ENCODE measurements around the gene ZNF330. TPM values are rescaled to one million over a fixed set of nuclear protein-coding genes. Genes with fewer than 3 reads are reported as not detected.
A peak's percentile ranks its signal among the peaks of the same experiment; 100 is the strongest.

ZNF330 gene
- total RNA-seq, 1 experiment from 2014 or later: 52.9 TPM

DNA sequence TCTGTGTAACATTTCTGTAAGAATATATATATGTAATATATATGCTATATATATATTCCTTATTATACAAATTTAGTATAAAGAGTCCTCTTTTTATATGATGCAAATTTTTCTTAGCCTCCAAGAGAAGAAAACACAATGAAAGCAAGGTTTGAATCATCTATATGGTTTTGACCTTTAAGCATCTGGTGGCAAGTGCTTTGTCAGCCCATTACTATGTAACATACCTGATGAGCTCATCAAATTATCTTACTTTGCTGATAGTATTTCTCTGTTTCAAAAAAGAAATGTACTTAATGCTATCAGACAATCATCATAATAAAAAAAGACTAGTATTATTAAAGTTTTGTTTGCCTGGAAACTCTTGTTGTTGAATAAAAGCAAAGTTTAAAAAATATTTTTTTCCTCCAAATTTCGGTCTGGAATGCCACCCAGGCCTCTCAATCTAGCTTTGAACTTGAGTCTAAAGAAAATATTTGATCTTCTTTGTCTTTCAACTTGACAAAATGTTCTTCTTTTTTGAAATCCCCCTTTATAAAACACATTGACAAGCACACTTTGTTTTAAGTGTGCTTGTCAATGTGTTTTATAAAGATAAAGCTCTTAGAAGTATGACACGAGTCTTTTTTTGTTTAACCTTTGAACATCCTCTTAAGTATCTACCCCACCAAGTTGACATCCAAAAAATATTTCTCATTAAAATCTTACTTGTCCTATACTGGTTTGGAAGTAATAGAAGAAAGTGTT is 26.2 kb downstream of the ZNF330 start:
- H3K27me3 ChIP-seq (replicated peaks): no peaks in the 10 kb centered on the region
- DNase-seq (ENCODE audit: low read depth in 1 of 2, low spot score in 2 of 2): no peak
- H3K36me3 ChIP-seq: no peaks in the 10 kb centered on the region
- no peak overlapping the region for H3K4me3 ChIP-seq
- H3K4me1 ChIP-seq (replicated peaks): peaks cover 28% of the 10 kb centered on the region
- H3K27ac ChIP-seq: peak overlapping the region; percentile 89
- no peaks in the 10 kb centered on the region for H3K9me3 ChIP-seq (replicated peaks)

DNA sequence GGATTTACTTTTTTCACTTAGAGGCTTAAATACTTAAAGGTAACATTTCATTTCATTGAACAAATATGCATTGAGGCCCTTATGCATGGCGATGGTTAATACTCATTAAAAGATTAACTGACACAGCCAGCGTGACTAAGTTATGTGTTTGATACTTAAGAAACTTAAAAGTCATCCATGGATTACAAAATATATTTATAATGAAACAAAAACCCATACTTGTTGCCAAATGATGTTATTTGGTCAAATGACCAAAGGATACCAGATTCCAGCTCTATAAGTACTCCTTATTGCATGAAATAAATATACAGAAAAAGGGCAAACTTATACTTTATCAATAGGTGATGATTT is 26.7 kb downstream of the ZNF330 start:
- Histone ChIP-seq H3K9me3 (replicated peaks) (no peaks in the 10 kb centered on the region), H3K27me3 (replicated peaks) (no peaks in the 10 kb centered on the region), H3K4me1 (replicated peaks) (peaks cover 28% of the 10 kb centered on the region), H3K27ac (peak overlapping the region; percentile 89), H3K4me3 (no peak overlapping the region), H3K36me3 (no peaks in the 10 kb centered on the region)
- DNase-seq (ENCODE audit: low read depth in 1 of 2, low spot score in 2 of 2): no peak

DNA sequence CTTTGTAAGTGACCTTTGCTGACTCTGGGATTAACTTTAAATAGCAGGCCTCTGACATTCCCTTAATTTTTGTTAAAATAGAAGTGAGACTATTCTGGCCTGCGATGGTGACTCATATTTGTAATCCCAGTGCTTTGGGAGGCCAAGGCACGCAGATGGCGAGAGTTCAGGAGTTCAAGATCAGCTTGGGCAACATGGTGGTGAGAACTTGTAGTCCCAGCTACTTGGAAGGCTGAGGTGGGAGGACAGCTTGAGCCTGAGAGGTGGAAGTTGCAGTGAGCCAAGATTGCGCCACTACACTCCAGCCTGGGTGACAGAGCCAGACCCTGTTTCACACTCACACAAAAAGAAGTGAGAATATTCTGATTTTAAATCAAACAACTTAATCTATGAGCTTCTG is 27.3 kb downstream of the ZNF330 start:
- Histone ChIP-seq H3K4me3 (no peak overlapping the region), H3K27ac (peak overlapping the region; percentile 89), H3K9me3 (replicated peaks) (no peaks in the 10 kb centered on the region), H3K36me3 (no peaks in the 10 kb centered on the region), H3K27me3 (replicated peaks) (no peaks in the 10 kb centered on the region), H3K4me1 (replicated peaks) (peaks cover 28% of the 10 kb centered on the region)
- DNase-seq (ENCODE audit: low read depth in 1 of 2, low spot score in 2 of 2): peak in 1 of 2 experiments; percentile 26

DNA sequence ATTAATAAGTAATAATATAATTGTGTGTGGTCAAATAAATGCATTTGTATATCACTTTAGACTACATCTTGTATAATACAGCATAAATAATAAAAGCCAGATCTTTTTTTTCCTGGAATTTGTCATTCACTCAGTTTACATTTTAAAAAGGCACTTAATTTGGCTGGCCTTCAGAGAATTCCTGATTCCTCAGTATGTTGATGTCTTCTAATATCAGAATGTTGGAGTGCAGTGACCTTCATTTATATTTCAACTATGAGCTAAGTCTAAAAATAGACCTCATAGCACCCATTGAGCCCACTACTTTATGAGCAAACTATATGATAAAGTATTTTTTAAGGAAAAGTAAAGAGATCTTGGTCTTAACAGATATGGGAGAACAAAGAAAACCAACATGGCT is 27.8 kb downstream of the ZNF330 start:
- DNase-seq (ENCODE audit: low read depth in 1 of 2, low spot score in 2 of 2): no peak
- Histone ChIP-seq H3K4me3 (no peak overlapping the region), H3K27me3 (replicated peaks) (no peaks in the 10 kb centered on the region), H3K36me3 (no peaks in the 10 kb centered on the region), H3K4me1 (replicated peaks) (peaks cover 33% of the 10 kb centered on the region), H3K9me3 (replicated peaks) (no peaks in the 10 kb centered on the region), H3K27ac (peak overlapping the region; percentile 89)

DNA sequence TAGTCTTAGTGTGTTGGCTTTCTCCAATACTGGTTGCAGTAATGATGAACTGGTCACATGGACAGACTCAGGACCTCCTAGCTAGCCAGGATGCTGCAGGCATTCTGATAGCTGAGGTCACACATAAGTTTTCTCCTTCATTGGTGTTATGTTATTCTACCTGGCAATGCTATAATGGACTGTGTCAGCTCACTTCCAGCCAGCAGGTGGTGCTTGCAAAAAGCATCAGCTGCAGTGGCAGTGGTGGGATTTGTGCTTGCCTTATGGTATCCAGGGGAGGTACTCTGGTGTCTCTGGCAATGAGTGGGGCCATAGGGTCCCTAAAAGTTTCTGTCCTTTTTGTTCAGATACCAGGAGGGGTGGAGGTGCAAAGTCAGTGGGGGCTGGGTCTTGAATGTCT is 33.6 kb downstream of the ZNF330 start:
- no peaks in the 10 kb centered on the region for H3K9me3 ChIP-seq (replicated peaks)
- no peak overlapping the region for H3K4me3 ChIP-seq
- no peak overlapping the region for H3K27ac ChIP-seq
- H3K36me3 ChIP-seq: no peaks in the 10 kb centered on the region
- no peaks in the 10 kb centered on the region for H3K27me3 ChIP-seq (replicated peaks)
- no peak for DNase-seq (ENCODE audit: low read depth in 1 of 2, low spot score in 2 of 2)
- H3K4me1 ChIP-seq (replicated peaks): peaks cover 14% of the 10 kb centered on the region

DNA sequence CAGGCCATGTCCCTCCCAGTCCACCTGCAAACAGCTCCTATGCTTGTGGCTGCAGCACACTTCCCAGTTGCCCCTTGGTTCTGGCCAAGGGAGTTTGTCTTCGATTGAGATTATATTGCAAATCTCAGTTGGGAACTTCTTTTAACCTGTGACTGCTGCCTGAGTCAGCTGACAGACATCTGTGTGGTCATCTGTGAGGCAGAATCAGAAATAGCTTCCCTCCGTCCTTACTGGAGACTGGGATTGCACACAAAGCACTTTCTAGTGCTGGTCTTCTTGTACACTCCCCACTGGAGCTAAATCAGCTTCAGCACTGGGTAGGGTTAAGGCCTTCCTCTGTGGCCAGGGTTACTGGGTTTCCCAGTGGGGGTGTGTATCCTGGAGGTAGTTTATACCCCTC is 34.3 kb downstream of the ZNF330 start:
- Histone ChIP-seq H3K36me3 (no peaks in the 10 kb centered on the region), H3K4me3 (no peak overlapping the region), H3K9me3 (replicated peaks) (no peaks in the 10 kb centered on the region), H3K27me3 (replicated peaks) (no peaks in the 10 kb centered on the region), H3K4me1 (replicated peaks) (peaks cover 14% of the 10 kb centered on the region), H3K27ac (no peak overlapping the region)
- DNase-seq (ENCODE audit: low read depth in 1 of 2, low spot score in 2 of 2): no peak

DNA sequence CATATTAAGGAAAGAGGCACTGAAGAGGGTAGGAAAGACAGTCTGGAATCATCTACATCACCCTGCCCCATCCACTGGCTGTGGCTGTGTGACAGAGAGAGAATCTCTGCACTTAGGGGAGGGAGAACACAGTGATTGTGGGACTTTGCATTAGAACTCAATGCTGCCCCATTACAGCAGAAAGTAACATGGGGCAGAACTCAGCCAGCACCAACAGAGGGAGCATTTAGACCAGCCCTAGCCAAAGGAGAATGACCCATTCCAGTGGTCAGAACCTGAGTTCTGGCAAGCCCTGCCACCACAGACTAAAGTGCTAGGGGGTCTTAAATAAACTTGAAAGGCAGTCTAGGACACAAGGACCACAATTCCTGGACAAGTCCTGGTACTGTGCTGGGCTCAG is 37.9 kb downstream of the ZNF330 start:
- Histone ChIP-seq H3K27me3 (replicated peaks) (no peaks in the 10 kb centered on the region), H3K9me3 (replicated peaks) (no peaks in the 10 kb centered on the region), H3K4me1 (replicated peaks) (peaks cover 8% of the 10 kb centered on the region), H3K36me3 (no peaks in the 10 kb centered on the region), H3K4me3 (no peak overlapping the region), H3K27ac (no peak overlapping the region)
- DNase-seq (ENCODE audit: low read depth in 1 of 2, low spot score in 2 of 2): no peak

DNA sequence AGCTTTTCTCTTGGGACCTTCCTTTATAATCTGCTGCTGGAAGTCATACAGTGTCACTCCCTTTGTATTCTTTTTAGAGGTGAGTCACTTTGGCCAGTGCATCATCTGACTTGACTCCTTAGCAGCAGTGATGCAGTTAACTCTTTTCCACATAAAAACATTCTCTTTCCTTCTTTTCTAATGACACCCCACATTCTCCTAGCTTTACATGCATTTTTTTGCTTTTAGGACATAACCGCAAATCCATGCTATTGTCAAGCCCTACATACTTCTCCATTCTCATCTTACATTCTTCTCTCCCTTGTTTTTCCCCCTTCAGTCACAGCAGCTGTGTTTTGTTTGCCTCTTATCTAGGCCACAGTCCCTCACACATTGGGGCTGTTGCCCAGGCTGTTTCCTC is 55.1 kb downstream of the ZNF330 start:
- peak overlapping the region; percentile 56 for H3K27ac ChIP-seq

DNA sequence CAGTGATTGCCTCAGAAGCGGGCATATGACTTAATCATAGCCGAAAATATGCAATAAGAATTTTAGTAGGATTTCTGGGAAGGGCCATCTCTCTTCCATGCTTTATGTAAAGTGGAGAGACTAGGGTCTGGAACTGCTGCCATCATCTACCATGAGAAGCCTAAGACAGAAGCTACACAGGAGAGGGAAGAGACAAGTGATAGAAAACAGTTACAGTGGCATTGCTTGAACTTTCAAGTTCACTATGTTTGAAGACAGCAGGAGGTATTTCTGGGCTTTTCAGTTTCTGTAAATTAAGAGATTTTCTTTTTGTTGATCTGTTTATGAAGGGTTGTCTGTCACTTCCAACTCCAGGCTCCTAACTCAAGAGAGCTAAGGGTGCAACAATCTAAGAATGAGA is 62.5 kb downstream of the ZNF330 start:
- no peak for DNase-seq (ENCODE audit: low read depth in 1 of 2, low spot score in 2 of 2)
- no peaks in the 10 kb centered on the region for H3K36me3 ChIP-seq
- H3K9me3 ChIP-seq (replicated peaks): no peaks in the 10 kb centered on the region
- H3K27ac ChIP-seq: no peak overlapping the region
- no peak overlapping the region for H3K4me3 ChIP-seq
- no peaks in the 10 kb centered on the region for H3K4me1 ChIP-seq (replicated peaks)
- no peaks in the 10 kb centered on the region for H3K27me3 ChIP-seq (replicated peaks)

More for the DNA sequence above, 55.1 kb downstream of the ZNF330 start:
- Histone ChIP-seq H3K27me3 (replicated peaks) (no peaks in the 10 kb centered on the region), H3K4me1 (replicated peaks) (peaks cover 19% of the 10 kb centered on the region), H3K4me3 (no peak overlapping the region), H3K36me3 (no peaks in the 10 kb centered on the region), H3K9me3 (replicated peaks) (no peaks in the 10 kb centered on the region)
- peak; percentile 62 to 90 for DNase-seq (ENCODE audit: low read depth in 1 of 2, low spot score in 2 of 2)

DNA sequence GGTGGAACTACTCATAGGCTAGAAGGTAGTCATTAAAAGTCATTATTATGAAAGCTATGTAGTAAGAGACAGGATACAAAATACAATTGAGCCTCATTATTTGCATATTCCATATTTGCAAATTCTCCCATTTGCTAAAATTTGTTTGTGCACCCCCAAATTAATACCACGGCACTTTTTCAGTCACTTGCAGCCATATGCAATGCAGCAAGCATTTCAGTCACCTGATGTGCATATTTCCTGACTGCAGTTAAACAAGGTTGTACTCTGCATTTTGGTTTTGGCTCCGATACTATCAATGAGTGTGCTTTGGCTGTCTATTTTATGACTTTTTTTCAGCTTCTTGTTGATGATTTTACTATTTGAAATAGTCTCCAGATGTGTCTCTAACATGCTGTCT is 62.9 kb downstream of the ZNF330 start:
- Histone ChIP-seq H3K27ac (no peak overlapping the region), H3K27me3 (replicated peaks) (no peaks in the 10 kb centered on the region), H3K4me3 (no peak overlapping the region), H3K36me3 (no peaks in the 10 kb centered on the region), H3K9me3 (replicated peaks) (no peaks in the 10 kb centered on the region), H3K4me1 (replicated peaks) (no peaks in the 10 kb centered on the region)
- DNase-seq (ENCODE audit: low read depth in 1 of 2, low spot score in 2 of 2): no peak

Other genes starting within 250 kb of the ZNF330 start
- gene RNF150, start 87.4 kb upstream of the ZNF330 start, total RNA-seq (2014; rRNA removed; shearing (Covaris generic)): 6.7 and 26.1 TPM in 2 replicates